Gastroesophageal sphincter (tissue), 4 donors: ENCODE data around the gene BOC. TPM values are rescaled to one million over a fixed set of nuclear protein-coding genes. Genes with fewer than 3 reads are reported as not detected.

Experiments used
- ATAC-seq: fragments of 150-250 bp; one replicate; pipeline ENCODE4 v1.9.1; 2016; ENCODE audit warnings: mild to moderate bottlenecking, moderate library complexity
- H3K27ac ChIP-seq, 4 donors: fragments of 200-600 bp; sonication (generic) in 3 of 4; 1 replicate in 3 of 4; 2 replicates in 1 of 4; pipeline ENCODE4 v1.5.1; 2016 to 2019
- H3K27me3 ChIP-seq: fragments of 200-600 bp; sonication (generic); one replicate; pipeline ENCODE4 v1.5.1; 2019
- H3K36me3 ChIP-seq, 2 donors: fragments of 200-600 bp; sonication (generic); one replicate each; pipeline ENCODE4 v1.5.1; 2019; ENCODE audit warnings: control low read depth in 1 of 2
- H3K4me1 ChIP-seq, 3 donors: fragments of 200-600 bp; sonication (generic); 1 replicate in 2 of 3; 2 replicates in 1 of 3; pipeline ENCODE4 v1.5.1; 2016 to 2019; ENCODE audit warnings: control low read depth in 2 of 3
- H3K4me3 ChIP-seq, 2 donors: fragments of 200-600 bp; sonication (generic); one replicate each; pipeline ENCODE4 v1.5.1; 2019; ENCODE audit warnings: mild to moderate bottlenecking in 1 of 2, moderate library complexity in 1 of 2
- H3K9me3 ChIP-seq, 3 donors: fragments of 200-600 bp; sonication (generic); one replicate each; pipeline ENCODE4 v1.5.1; 2017 to 2019; ENCODE audit warnings: control low read depth in 2 of 3
- EP300 ChIP-seq: sonication (generic); formaldehyde crosslinking; IDR thresholded peaks from one replicate; pipeline ENCODE4 v1.6.1; 2017; ENCODE audit warnings: antibody characterized with exemption, mild to moderate bottlenecking
- POLR2A ChIP-seq, 2 donors: fragments of 450-650 bp; IDR thresholded peaks; one replicate each; pipeline ENCODE4 v1.6.1; 2017; ENCODE audit warnings: antibody characterized with exemption in 2 of 2, mild to moderate bottlenecking in 2 of 2, moderate library complexity in 1 of 2
- POLR2AphosphoS5 ChIP-seq: sonication (generic); formaldehyde crosslinking; IDR thresholded peaks from one replicate; pipeline ENCODE4 v1.6.1; 2017; ENCODE audit warnings: antibody characterized with exemption
- WGBS, 2 donors: methylation state at CpG; one replicate each; pipeline ENCODE4 v1.1.5; 2018; ENCODE audit warnings: low coverage in 1 of 2; 5-methylcytosine and 5-hydroxymethylcytosine counted together
- total RNA-seq, 4 donors: library from RNA; depleted of rRNA; stranded (reverse); fragments of >200 nt; gene quantifications; one replicate each; pipeline ENCODE4 v1.1.0, GENCODE V29; 2016
- TF ChIP-seq, protein P1 (sequence below), 4 experiments: fragments of 200-600 bp in 2 of 4; fragments of 450-650 bp in 2 of 4; sonication (generic) in 1 of 4; IDR thresholded peaks; one replicate each; pipeline ENCODE4 v1.5.1; 2017 to 2019; ENCODE audit warnings: antibody characterized with exemption in 4 of 4, mild to moderate bottlenecking in 2 of 4, moderate library complexity in 2 of 4

The BOC gene
- total RNA-seq, 4 donors from 2014 or later = 41.5 to 130 (median 73.9) TPM

DNA sequence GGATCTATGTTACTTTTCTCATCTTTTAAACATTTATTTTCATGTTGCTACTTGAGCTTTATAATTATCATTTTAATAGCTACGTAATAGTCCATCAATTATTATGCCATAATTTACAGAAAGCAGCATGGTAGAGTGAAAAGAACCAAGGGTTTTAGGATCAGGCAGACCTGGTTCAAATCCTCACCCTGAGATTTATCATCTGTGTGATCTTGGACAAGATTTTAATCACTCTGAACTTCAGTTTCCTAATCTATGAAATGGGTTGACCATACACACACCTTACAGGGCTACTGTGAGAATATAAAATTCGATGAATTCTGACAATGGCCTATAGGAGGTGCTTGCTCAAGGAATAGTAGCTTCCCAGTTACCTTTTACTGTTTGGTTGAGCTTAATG, 27.1 kb downstream of the BOC start:
- H3K4me1 ChIP-seq = peaks cover 28 to 70% (median 41%) of the 10 kb centered on the region in 3 donors

DNA sequence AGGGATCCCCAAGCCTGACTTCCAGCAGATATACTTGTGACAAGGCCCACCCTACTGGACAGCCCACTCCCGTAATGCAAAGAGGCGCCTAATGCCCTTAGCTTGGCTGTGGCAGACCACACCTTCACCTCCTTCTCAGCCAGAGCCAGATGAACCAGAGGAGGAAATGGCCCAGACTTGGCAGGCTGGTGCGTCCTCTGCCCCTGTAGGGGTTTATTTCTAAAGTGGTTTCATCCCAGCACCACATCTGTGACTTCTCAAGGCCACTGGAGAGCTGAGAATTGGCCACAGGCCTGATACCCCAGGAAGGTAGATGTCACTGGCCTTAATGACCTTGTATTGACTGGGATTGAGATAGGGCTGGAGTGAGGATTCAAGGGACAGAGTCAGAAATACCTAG, 29.5 kb downstream of the BOC start:
- peaks cover 35 to 70% (median 36%) of the 10 kb centered on the region in 3 donors for H3K4me1 ChIP-seq
- no peaks in the 10 kb centered on the region for H3K27me3 ChIP-seq
- peak overlapping the region; percentile 70 to 85 (median 82) for H3K27ac ChIP-seq
- H3K9me3 ChIP-seq = no peaks in the 10 kb centered on the region
- no peaks in the 10 kb centered on the region for H3K36me3 ChIP-seq
- TF ChIP-seq, protein P1, sequence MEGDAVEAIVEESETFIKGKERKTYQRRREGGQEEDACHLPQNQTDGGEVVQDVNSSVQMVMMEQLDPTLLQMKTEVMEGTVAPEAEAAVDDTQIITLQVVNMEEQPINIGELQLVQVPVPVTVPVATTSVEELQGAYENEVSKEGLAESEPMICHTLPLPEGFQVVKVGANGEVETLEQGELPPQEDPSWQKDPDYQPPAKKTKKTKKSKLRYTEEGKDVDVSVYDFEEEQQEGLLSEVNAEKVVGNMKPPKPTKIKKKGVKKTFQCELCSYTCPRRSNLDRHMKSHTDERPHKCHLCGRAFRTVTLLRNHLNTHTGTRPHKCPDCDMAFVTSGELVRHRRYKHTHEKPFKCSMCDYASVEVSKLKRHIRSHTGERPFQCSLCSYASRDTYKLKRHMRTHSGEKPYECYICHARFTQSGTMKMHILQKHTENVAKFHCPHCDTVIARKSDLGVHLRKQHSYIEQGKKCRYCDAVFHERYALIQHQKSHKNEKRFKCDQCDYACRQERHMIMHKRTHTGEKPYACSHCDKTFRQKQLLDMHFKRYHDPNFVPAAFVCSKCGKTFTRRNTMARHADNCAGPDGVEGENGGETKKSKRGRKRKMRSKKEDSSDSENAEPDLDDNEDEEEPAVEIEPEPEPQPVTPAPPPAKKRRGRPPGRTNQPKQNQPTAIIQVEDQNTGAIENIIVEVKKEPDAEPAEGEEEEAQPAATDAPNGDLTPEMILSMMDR (IDR thresholded peaks at IDR 0.05) = no peak
- TF ChIP-seq POLR2A (IDR thresholded peaks at IDR 0.05) (no peak), EP300 (no peak), POLR2AphosphoS5 (no peak)
- ATAC-seq = no peak
- WGBS, 2 donors = no CpG with 5 or more reads among the region's 3 CpGs
- no peak overlapping the region for H3K4me3 ChIP-seq

More for the DNA sequence above, 27.1 kb downstream of the BOC start:
- TF ChIP-seq POLR2A (IDR thresholded peaks at IDR 0.05) (no peak), EP300 (no peak), POLR2AphosphoS5 (no peak)
- TF ChIP-seq, protein P1 (IDR thresholded peaks at IDR 0.05) = no peak
- H3K36me3 ChIP-seq = no peaks in the 10 kb centered on the region
- WGBS, 2 donors = 91% methylated on average over 2 of the region's 2 CpGs
- H3K9me3 ChIP-seq = no peaks in the 10 kb centered on the region
- ATAC-seq = no peak
- H3K27ac ChIP-seq = no peak overlapping the region
- no peaks in the 10 kb centered on the region for H3K27me3 ChIP-seq
- no peak overlapping the region for H3K4me3 ChIP-seq

DNA sequence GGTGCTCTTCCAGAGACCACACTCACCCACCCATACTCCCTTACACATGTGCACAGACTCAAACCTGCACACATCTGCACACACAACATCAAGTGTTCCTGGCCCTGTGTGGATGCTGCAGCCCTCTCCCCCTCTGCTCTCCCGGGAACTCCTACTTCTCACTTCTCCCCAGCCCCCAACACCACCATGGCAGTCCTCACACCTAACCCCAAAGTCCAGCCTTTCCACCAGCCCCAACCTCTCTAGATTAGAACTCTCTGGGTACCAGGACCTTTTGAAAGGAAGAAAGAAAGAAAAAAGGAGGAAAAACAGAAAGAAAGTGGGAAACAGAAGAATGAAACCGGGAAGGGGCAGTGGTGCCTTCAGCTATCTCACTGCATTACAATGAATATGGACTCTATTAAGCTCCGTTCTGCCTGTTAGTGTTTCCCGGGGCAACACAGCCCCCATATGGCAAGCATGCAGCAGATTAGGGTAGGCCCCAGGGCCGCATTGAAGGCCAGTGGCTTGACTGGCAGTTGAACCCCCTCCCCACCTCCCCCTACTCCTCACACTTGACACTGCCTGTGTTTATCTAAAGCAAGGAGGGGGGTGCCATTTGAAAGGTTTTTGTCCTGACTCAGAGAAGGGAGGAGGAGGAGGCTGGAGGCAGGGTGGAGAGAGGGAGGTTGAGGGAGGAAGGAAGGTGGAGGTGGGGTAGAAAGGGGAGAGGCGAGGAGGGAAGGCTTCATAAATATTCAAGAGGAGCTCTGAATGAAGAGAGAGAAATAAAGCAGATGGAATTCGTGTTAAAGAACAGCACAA, 30.1 kb downstream of the BOC start:
- H3K9me3 ChIP-seq = no peaks in the 10 kb centered on the region
- H3K4me1 ChIP-seq = peaks cover 36 to 77% (median 40%) of the 10 kb centered on the region in 3 donors
- 21 to 24% methylated on average over 2 to 7 of the region's 7 CpGs for WGBS, 2 donors
- H3K36me3 ChIP-seq = no peaks in the 10 kb centered on the region
- H3K4me3 ChIP-seq = no peak overlapping the region
- no peak for TF ChIP-seq POLR2A (IDR thresholded peaks at IDR 0.05)
- no peak for TF ChIP-seq EP300
- TF ChIP-seq, protein P1 (IDR thresholded peaks at IDR 0.05) = no peak
- no peak for TF ChIP-seq POLR2AphosphoS5
- peak overlapping the region; percentile 70 to 85 (median 82) for H3K27ac ChIP-seq
- no peak for ATAC-seq
- H3K27me3 ChIP-seq = no peaks in the 10 kb centered on the region

DNA sequence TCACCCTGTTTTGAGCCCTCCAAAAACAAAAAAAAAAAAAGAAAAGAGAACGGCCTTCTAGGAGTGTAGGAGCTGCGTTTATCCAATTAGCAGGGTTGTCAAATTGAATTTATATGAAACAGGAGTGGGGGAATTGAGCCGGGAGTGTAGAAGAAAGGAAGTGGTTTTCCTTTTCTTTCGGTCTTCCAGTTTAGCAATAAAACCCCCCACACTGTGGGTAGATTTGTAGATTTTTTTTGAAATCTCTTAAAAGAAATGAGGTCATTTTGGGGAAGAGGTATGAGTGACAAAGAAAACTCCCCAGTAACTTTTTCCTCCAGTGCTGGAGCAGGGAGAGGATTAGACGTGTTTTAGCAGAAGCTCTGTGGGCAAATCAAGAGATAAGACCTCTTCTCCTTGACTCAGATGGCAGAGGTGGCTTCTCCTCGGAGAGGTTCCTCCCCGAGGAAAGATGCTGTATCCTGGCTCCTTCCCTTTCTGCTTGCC, 30.8 kb downstream of the BOC start:
- 18 to 43% methylated on average over 6 to 7 of the region's 7 CpGs for WGBS, 2 donors
- H3K4me3 ChIP-seq = no peak overlapping the region
- no peak for TF ChIP-seq POLR2A (IDR thresholded peaks at IDR 0.05)
- no peak for TF ChIP-seq EP300
- TF ChIP-seq, protein P1 (IDR thresholded peaks at IDR 0.05) = no peak
- no peak for TF ChIP-seq POLR2AphosphoS5
- no peaks in the 10 kb centered on the region for H3K9me3 ChIP-seq
- H3K4me1 ChIP-seq = peaks cover 42 to 83% (median 46%) of the 10 kb centered on the region in 3 donors
- H3K27ac ChIP-seq = peak overlapping the region; percentile 70 to 85 (median 82)
- no peaks in the 10 kb centered on the region for H3K36me3 ChIP-seq
- H3K27me3 ChIP-seq = no peaks in the 10 kb centered on the region
- ATAC-seq = no peak

DNA sequence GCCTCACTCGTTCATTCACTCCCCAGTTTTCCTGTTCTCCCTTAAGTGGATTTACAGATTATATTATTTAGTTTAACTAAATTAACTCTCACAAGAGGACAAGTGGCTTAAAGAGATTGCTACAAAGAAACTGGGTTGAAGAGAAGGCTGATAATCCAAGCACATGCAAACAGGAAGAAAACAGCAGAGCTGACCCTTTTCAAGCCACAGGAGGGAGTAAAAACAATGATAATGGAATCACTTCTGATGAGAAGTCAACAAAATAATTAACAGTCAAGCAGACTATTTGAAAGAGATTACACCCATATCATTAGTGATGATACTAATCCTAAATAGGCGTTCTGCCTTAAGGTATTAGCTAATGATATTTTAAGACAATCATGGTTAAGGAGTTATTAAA, 31.7 kb downstream of the BOC start:
- no peaks in the 10 kb centered on the region for H3K36me3 ChIP-seq
- no peaks in the 10 kb centered on the region for H3K27me3 ChIP-seq
- H3K4me1 ChIP-seq = peaks cover 47 to 92% (median 47%) of the 10 kb centered on the region in 3 donors
- peak overlapping the region; percentile 64 to 85 (median 78) for H3K27ac ChIP-seq
- no peak for ATAC-seq
- TF ChIP-seq POLR2AphosphoS5 = no peak
- no peak for TF ChIP-seq POLR2A (IDR thresholded peaks at IDR 0.05)
- no peak for TF ChIP-seq EP300
- TF ChIP-seq, protein P1 (IDR thresholded peaks at IDR 0.05) = no peak
- no peak overlapping the region for H3K4me3 ChIP-seq
- WGBS, 2 donors = 63 to 66% methylated on average over 2 of the region's 2 CpGs
- H3K9me3 ChIP-seq = no peaks in the 10 kb centered on the region
